GM12878 (cell line): Measurements from ENCODE around the gene VIPR1. TPM values are rescaled to one million over a fixed set of nuclear protein-coding genes. Genes with fewer than 3 reads are reported as not detected.

Experiments
- ATAC-seq: fragments of 200-7000 bp; cut with Tn5 transposase; 3 replicates; pipeline ENCODE4 v1.9.1; 2020; ENCODE audit warnings: mild to moderate bottlenecking, moderate library complexity
- BruUV-seq: library from RNA; stranded (reverse); fragments of 400-500 nt; replicated peaks from 2 replicates; lab custom pipeline; 2021; lab: Mats Ljungman, UMichigan
- CTCF ChIA-PET: fragments of 300-600 bp; sonication (Branson Sonifier 250); formaldehyde crosslinking; extraction: SDS; loops from one replicate; lab custom pipeline; 2021; ENCODE audit warnings: inconsistent platforms; lab: Yijun Ruan, JAX
- POLR2A ChIA-PET: fragments of 350-600 bp; formaldehyde crosslinking; extraction: SDS; loops from one replicate; lab custom pipeline; 2021; ENCODE audit warnings: inconsistent platforms; lab: Charles Lee
- RAD21 ChIA-PET: fragments of 300-600 bp; sonication (Branson Sonifier 250); formaldehyde crosslinking; loops from one replicate; lab custom pipeline; 2023; ENCODE audit warnings: antibody characterized with exemption; ENCODE audit not compliant: unreplicated experiment; lab: Charles Lee
- SMC1A ChIA-PET: fragments of 300-600 bp; sonication (Branson Sonifier 250); formaldehyde crosslinking; loops from one replicate; lab custom pipeline; 2023; ENCODE audit not compliant: unreplicated experiment, uncharacterized antibody; lab: Charles Lee
- DNase-seq: peaks from one replicate; pipeline ENCODE4 v3.0.0-alpha.2; 2011; ENCODE audit warnings: low read depth, low spot score
- FAIRE-seq: peaks from 3 replicates; lab custom pipeline; 2011; peaks lifted over from hg19 to GRCh38; lab: Jason Lieb, UNC
- H2AFZ ChIP-seq: 2 replicates; pipeline ENCODE4 v1.6.0; 2011; ENCODE audit warnings: low read depth, low read length, control low read depth; ENCODE audit not compliant: control insufficient read depth
- H3K27ac ChIP-seq: 2 replicates; pipeline ENCODE4 v1.5.1; 2011; ENCODE audit warnings: control low read depth; ENCODE audit not compliant: control insufficient read depth, insufficient read depth
- H3K27me3 ChIP-seq, 2 experiments: replicated peaks in 1 of 2; 2 replicates each; pipeline versions ENCODE4 v1.6.0 to v1.6.1; 2011; ENCODE audit warnings: low read length in 1 of 2; ENCODE audit not compliant: control insufficient read depth in 2 of 2, insufficient read depth in 2 of 2
- H3K36me3 ChIP-seq, 2 experiments: 2 replicates each; pipeline ENCODE4 v1.5.1; 2011; ENCODE audit warnings: low read length in 1 of 2; ENCODE audit not compliant: control insufficient read depth in 2 of 2, insufficient read depth in 2 of 2
- H3K4me1 ChIP-seq: 2 replicates; pipeline ENCODE4 v1.6.1; 2011; ENCODE audit warnings: mild to moderate bottlenecking, low read length, moderate library complexity, mixed read lengths; ENCODE audit not compliant: control insufficient read depth, insufficient read depth
- H3K4me2 ChIP-seq: 2 replicates; pipeline ENCODE4 v1.6.0; 2011; ENCODE audit warnings: control low read depth; ENCODE audit not compliant: control insufficient read depth, insufficient read depth
- H3K4me3 ChIP-seq: fragments of 200-600 bp; sonication (generic); 2 replicates; pipeline ENCODE4 v1.5.1; 2016
- H3K79me2 ChIP-seq: 2 replicates; pipeline ENCODE4 v1.6.0; 2011; ENCODE audit warnings: low read length; ENCODE audit not compliant: control insufficient read depth, insufficient read depth
- H3K9ac ChIP-seq: 2 replicates; pipeline ENCODE4 v1.8.0; 2011; ENCODE audit warnings: low read length, control low read depth, mixed read lengths; ENCODE audit not compliant: control insufficient read depth, insufficient read depth
- H3K9me3 ChIP-seq: replicated peaks from 3 replicates; pipeline ENCODE4 v1.5.1; 2011; ENCODE audit warnings: mild to moderate bottlenecking, low read length; ENCODE audit not compliant: control insufficient read depth, insufficient read depth
- H4K20me1 ChIP-seq: 2 replicates; pipeline ENCODE4 v1.6.0; 2011; ENCODE audit not compliant: control insufficient read depth, insufficient read depth
- CTCF ChIP-seq, 3 experiments: IDR thresholded peaks in 2 of 3; conservative IDR thresholded peaks in 1 of 3; 2 replicates each; pipeline ENCODE4 v1.5.1; 2011; ENCODE audit warnings: low read depth in 3 of 3, low read length in 3 of 3, mild to moderate bottlenecking in 3 of 3, control low read depth in 2 of 3, moderate library complexity in 2 of 3, inconsistent platforms in 1 of 3, mixed read lengths in 1 of 3; ENCODE audit not compliant: control insufficient read depth in 2 of 3, insufficient read depth in 1 of 3; ENCODE audit errors: extremely low read depth in 1 of 3
- ESRRA ChIP-seq: IDR thresholded peaks from 2 replicates; pipeline ENCODE4 v1.6.1; 2012; ENCODE audit warnings: mild to moderate bottlenecking, low read length, improper control_type of control experiment
- FOS ChIP-seq: IDR thresholded peaks from 3 replicates; pipeline ENCODE4 v1.6.1; 2011; ENCODE audit warnings: borderline replicate concordance; ENCODE audit not compliant: insufficient read length; ENCODE audit errors: extremely low read depth
- JUND ChIP-seq: IDR thresholded peaks from 2 replicates; pipeline ENCODE4 v1.6.1; 2012; ENCODE audit warnings: low read depth, mild to moderate bottlenecking, low read length, improper control_type of control experiment, moderate library complexity
- SUPT20H ChIP-seq: IDR thresholded peaks from 2 replicates; pipeline ENCODE4 v1.6.1; 2011; ENCODE audit warnings: low read depth, mild to moderate bottlenecking, low read length, moderate library complexity, borderline replicate concordance; ENCODE audit not compliant: control insufficient read depth
- WGBS: methylation state at CpG from one replicate; pipeline ENCODE4 v1.1.6; 2016; ENCODE audit warnings: low lambda C conversion rate; ENCODE audit not compliant: insufficient replicate concordance, insufficient coverage; ENCODE audit errors: missing lambda C conversion rate; 5-methylcytosine and 5-hydroxymethylcytosine counted together
- in situ Hi-C: fragments of 300-500 bp; cut with MboI; formaldehyde crosslinking; loops from 9 replicates; pipeline ENCODE4 v1.14.3; 2018; ENCODE audit warnings: mixed read lengths
- intact Hi-C: fragments of 100-400 bp; cut with micrococcal nuclease; formaldehyde crosslinking; loops from one replicate; pipeline ENCODE4 v1.14.2; 2022; ENCODE audit not compliant: unreplicated experiment
- polyA plus RNA-seq, 11 experiments: library from polyadenylated mRNA; depleted of rRNA in 4 of 11; unstranded in 6 of 11; stranded (reverse) in 5 of 11; fragments of >200 nt; fragmentation: Nextera tagmentation in 4 of 11; fragmentation: Illumina TruSeq in 1 of 11; extraction: Ambion mirVana in 4 of 11; extraction: Trizol in 1 of 11; gene quantifications; 1 replicate in 1 of 11; 2 replicates in 10 of 11; pipeline versions ENCODE4 v1.2.1 to v1.2.3, GENCODE V29; 2011 to 2016; ENCODE audit warnings: inconsistent platforms in 2 of 11, missing spikeins in 2 of 11, low read depth in 1 of 11
- total RNA-seq, 4 experiments: library from RNA; depleted of rRNA in 3 of 4; stranded (reverse); fragments of >200 nt in 3 of 4; fragmentation: Illumina TruSeq in 1 of 4; extraction: Trizol in 1 of 4; gene quantifications; 2 replicates each; pipeline versions ENCODE4 v1.2.1 to v1.2.3, GENCODE V29; 2013 to 2021

The VIPR1 gene
- total and polyA plus RNA-seq, 10 of the 15 experiments (the other 5 are each of a cell fraction or from before 2014, with no cell fraction given), result 0.03 to 0.28 (median 0.12) TPM; not detected in 6

- DNase-seq (no peak), ATAC-seq (no peak), FAIRE-seq (no peak)
- H4K20me1 ChIP-seq, result no peaks in the 10 kb centered on the region
- no TSS peak for BruUV-seq
- H2AFZ ChIP-seq, result no peak overlapping the region
- RAD21 ChIA-PET, result no interaction called here
- CTCF ChIA-PET, result no interaction called here
- no peak overlapping the region for H3K4me2 ChIP-seq
- in situ Hi-C loops, result no loop called here
- no peaks in the 10 kb centered on the region for H3K27me3 ChIP-seq
- no peaks in the 10 kb centered on the region for H3K4me1 ChIP-seq
- no peak overlapping the region for H3K4me3 ChIP-seq
- POLR2A ChIA-PET, result no interaction called here
- no peak overlapping the region for H3K27ac ChIP-seq
- no peak overlapping the region for H3K9ac ChIP-seq
- H3K9me3 ChIP-seq, result no peaks in the 10 kb centered on the region
- intact Hi-C loops, result no loop called here
- SMC1A ChIA-PET, result no interaction called here
- no peaks in the 10 kb centered on the region for H3K79me2 ChIP-seq
- WGBS, result 50% methylated on average over 3 of the region's 3 CpGs
- TF ChIP-seq CTCF (IDR thresholded peaks at IDR 0.05 in 2 of 3, conservative IDR thresholded peaks at IDR 0.05 in 1 of 3; ENCODE audit: control insufficient read depth in 2 of 3, extremely low read depth in 1 of 3, insufficient read depth in 1 of 3, low read depth in 3 of 3, low read length in 3 of 3), result no peak
- no peak for TF ChIP-seq FOS
- no peak for TF ChIP-seq JUND
- H3K36me3 ChIP-seq, result no peaks in the 10 kb centered on the region
These were observed 34.3 kb upstream of the VIPR1 start for GRCh38 chr3:42468111-42468510.

- ATAC-seq (no peak), FAIRE-seq (no peak), DNase-seq (no peak)
- in situ Hi-C loops (no loop called here), intact Hi-C loops (no loop called here)
- Histone ChIP-seq H3K9me3 (no peaks in the 10 kb centered on the region), H3K36me3 (no peaks in the 10 kb centered on the region), H3K27ac (no peak overlapping the region), H3K79me2 (no peaks in the 10 kb centered on the region), H4K20me1 (no peaks in the 10 kb centered on the region), H3K27me3 (no peaks in the 10 kb centered on the region), H2AFZ (no peak overlapping the region), H3K4me2 (no peak overlapping the region), H3K4me3 (no peak overlapping the region), H3K9ac (no peak overlapping the region), H3K4me1 (no peaks in the 10 kb centered on the region)
- BruUV-seq, result no TSS peak
- WGBS, result 26% methylated on average over 2 of the region's 2 CpGs
- ChIA-PET RAD21 (no interaction called here), SMC1A (no interaction called here), CTCF (no interaction called here), POLR2A (no interaction called here)
- TF ChIP-seq ESRRA (no peak), SUPT20H (no peak)
These were observed 29.9 kb upstream of the VIPR1 start for GRCh38 chr3:42472555-42472954.
